ENCODE measurements around the gene CDC37. TPM values are rescaled to one million over a fixed set of nuclear protein-coding genes. Genes with fewer than 3 reads are reported as not detected.
A peak's percentile ranks its signal among the peaks of the same experiment; 100 is the strongest.

Gene CDC37
- total RNA-seq, 1 donor from 2014 or later: 142 TPM

GRCh38 chr19:10356431-10356830, 46.9 kb downstream of the CDC37 start:
- peaks cover 67% of the 10 kb centered on the region for H3K36me3 ChIP-seq
- no peak for TF ChIP-seq CTCF (IDR thresholded peaks at IDR 0.05; ENCODE audit: borderline replicate concordance)

GRCh38 chr19:10353793-10354391, 49.5 kb downstream of the CDC37 start:
- Histone ChIP-seq H3K36me3 (peaks cover 59% of the 10 kb centered on the region), H3K27me3 (ENCODE audit: low read depth) (no peaks in the 10 kb centered on the region), H3K4me1 (peaks cover 17% of the 10 kb centered on the region), H3K4me3 (peak overlapping the region; percentile 62), H3K27ac (replicated peaks) (peak overlapping the region; percentile 84), H3K9me3 (replicated peaks) (no peaks in the 10 kb centered on the region)
- TF ChIP-seq CTCF (IDR thresholded peaks at IDR 0.05; ENCODE audit: borderline replicate concordance): no peak
- intact Hi-C loops (cut with micrococcal nuclease): no loop called here
- peak; percentile 80 for DNase-seq

More at GRCh38 chr19:10356431-10356830, 46.9 kb downstream of the CDC37 start:
- DNase-seq: no peak
- intact Hi-C loops (cut with micrococcal nuclease): no loop called here
- Histone ChIP-seq H3K9me3 (replicated peaks) (no peaks in the 10 kb centered on the region), H3K27ac (replicated peaks) (no peak overlapping the region), H3K4me1 (peaks cover 17% of the 10 kb centered on the region), H3K4me3 (no peak overlapping the region), H3K27me3 (ENCODE audit: low read depth) (no peaks in the 10 kb centered on the region)

GRCh38 chr19:10352764-10353671, 50.3 kb downstream of the CDC37 start:
- Histone ChIP-seq H3K27me3 (ENCODE audit: low read depth) (no peaks in the 10 kb centered on the region), H3K27ac (replicated peaks) (peak overlapping the region; percentile 84), H3K4me1 (peaks cover 17% of the 10 kb centered on the region), H3K9me3 (replicated peaks) (no peaks in the 10 kb centered on the region), H3K36me3 (peaks cover 51% of the 10 kb centered on the region), H3K4me3 (peak overlapping the region; percentile 62)
- peak; percentile 84 for DNase-seq
- intact Hi-C loops (cut with micrococcal nuclease): no loop called here
- no peak for TF ChIP-seq CTCF (IDR thresholded peaks at IDR 0.05; ENCODE audit: borderline replicate concordance)

- no peak overlapping the region for H3K4me3 ChIP-seq
- no peak overlapping the region for H3K27ac ChIP-seq (replicated peaks)
- intact Hi-C loops (cut with micrococcal nuclease): no loop called here
- peaks cover 9% of the 10 kb centered on the region for H3K36me3 ChIP-seq
- H3K27me3 ChIP-seq (ENCODE audit: low read depth): no peaks in the 10 kb centered on the region
- no peaks in the 10 kb centered on the region for H3K4me1 ChIP-seq
- no peak for TF ChIP-seq CTCF (IDR thresholded peaks at IDR 0.05; ENCODE audit: borderline replicate concordance)
- no peak for DNase-seq
- no peaks in the 10 kb centered on the region for H3K9me3 ChIP-seq (replicated peaks)
Measured at GRCh38 chr19:10346509-10346908, 56.8 kb downstream of the CDC37 start.

GRCh38 chr19:10344780-10345179, 58.6 kb downstream of the CDC37 start:
- Histone ChIP-seq H3K4me1 (peaks cover under 1% of the 10 kb centered on the region), H3K4me3 (no peak overlapping the region), H3K9me3 (replicated peaks) (no peaks in the 10 kb centered on the region), H3K36me3 (no peaks in the 10 kb centered on the region), H3K27me3 (ENCODE audit: low read depth) (no peaks in the 10 kb centered on the region), H3K27ac (replicated peaks) (no peak overlapping the region)
- no peak for TF ChIP-seq CTCF (IDR thresholded peaks at IDR 0.05; ENCODE audit: borderline replicate concordance)
- intact Hi-C loops (cut with micrococcal nuclease): no loop called here
- no peak for DNase-seq

Measured in left ventricle myocardium inferior (tissue), 1 donor.